GM18502 (cell line): ENCODE results near the gene MCF2L2.
"Not testable (repeated sequence)": the region's sequence is repeated elsewhere in the genome, so short reads cannot be mapped to it uniquely, and the experiment has no call there.

Experiments
- ATAC-seq: cut with Tn5 transposase; IDR thresholded peaks from one replicate; pipeline ENCODE4 v1.9.1; 2021; ENCODE audit warnings: mild to moderate bottlenecking; ENCODE audit not compliant: unreplicated experiment, poor library complexity

MCF2L2 gene

GRCh38 chr3:183447206-183448001 is 19.0 kb upstream of the MCF2L2 start:
- peak; percentile 76 for ATAC-seq

GRCh38 chr3:183446838-183447205 is 18.4 kb upstream of the MCF2L2 start:
- ATAC-seq, result no peak

GRCh38 chr3:183444748-183445147 is 16.3 kb upstream of the MCF2L2 start:
- ATAC-seq, result no peak

- no peak for ATAC-seq
These were observed 15.3 kb upstream of the MCF2L2 start for GRCh38 chr3:183443395-183444385.

- no peak for ATAC-seq
These were observed 14.6 kb upstream of the MCF2L2 start for GRCh38 chr3:183442994-183443393.

- not testable (repeated sequence) for ATAC-seq
These were observed 12.1 kb upstream of the MCF2L2 start for GRCh38 chr3:183440521-183440920.

- no peak for ATAC-seq
These were observed 11.1 kb upstream of the MCF2L2 start for GRCh38 chr3:183439515-183439914.

GRCh38 chr3:183438735-183439134 is 10.3 kb upstream of the MCF2L2 start:
- ATAC-seq, result no peak

- ATAC-seq, result no peak
These were observed 9.5 kb upstream of the MCF2L2 start for GRCh38 chr3:183437666-183438564.

- no peak for ATAC-seq
These were observed 8.6 kb upstream of the MCF2L2 start for GRCh38 chr3:183437061-183437460.

- ATAC-seq, result peak; percentile 94
These were observed 7.2 kb upstream of the MCF2L2 start for GRCh38 chr3:183435661-183436060.

GRCh38 chr3:183434992-183435391 is 6.6 kb upstream of the MCF2L2 start:
- no peak for ATAC-seq

GRCh38 chr3:183434503-183434902 is 6.1 kb upstream of the MCF2L2 start:
- ATAC-seq, result no peak

- ATAC-seq, result no peak
These were observed 2.0 kb upstream of the MCF2L2 start for GRCh38 chr3:183430325-183430957.

GRCh38 chr3:183427876-183428446 is 458 bp downstream of the MCF2L2 start:
- peak; percentile 47 for ATAC-seq

GRCh38 chr3:183427196-183427875 is 1.1 kb downstream of the MCF2L2 start:
- no peak for ATAC-seq

- not testable (repeated sequence) for ATAC-seq
These were observed 9.6 kb downstream of the MCF2L2 start for GRCh38 chr3:183418807-183419206.

GRCh38 chr3:183411216-183411922 is 17.1 kb downstream of the MCF2L2 start:
- ATAC-seq, result no peak
